OCI-LY3 (cell line): Measurements from ENCODE around the gene AKIRIN2.

Source experiments
- CTCF ChIP-seq: fragments of 200-600, 300-600 bp; sonication (generic); IDR thresholded peaks from 2 replicates; pipeline ENCODE4 v1.5.1; 2014; ENCODE audit warnings: antibody characterized with exemption, low read length, low read depth
- EZH2phosphoT487 ChIP-seq: fragments of 200-600 bp; shearing (Covaris generic); IDR thresholded peaks from 2 replicates; pipeline ENCODE4 v1.6.1; 2018; ENCODE audit warnings: antibody characterized with exemption, mixed run types, low read depth

GRCh38 chr6:87628881-87629280 lies 73.2 kb downstream of the AKIRIN2 start:
- TF ChIP-seq CTCF (no peak), EZH2phosphoT487 (no peak)
